Esophagus muscularis mucosa (tissue), 2 donors: ENCODE measurements around the gene DIP2C.

Experiments used
- POLR2A ChIP-seq: fragments of 450-650 bp; IDR thresholded peaks from one replicate; pipeline ENCODE4 v1.6.1; 2017; ENCODE audit warnings: antibody characterized with exemption, moderate library complexity, mild to moderate bottlenecking, low read depth
- POLR2AphosphoS5 ChIP-seq, 2 donors: sonication (generic); formaldehyde crosslinking; IDR thresholded peaks; one replicate each; pipeline ENCODE4 v1.6.1; 2017; ENCODE audit warnings: antibody characterized with exemption in 2 of 2

- TF ChIP-seq POLR2A, result no peak
- no peak for TF ChIP-seq POLR2AphosphoS5 (IDR thresholded peaks at IDR 0.05)
Observed at GRCh38 chr10:283916-284356, 405.5 kb downstream of the DIP2C start.
